Naive thymus-derived CD4-positive, alpha-beta T cell (primary cell): ENCODE results near the gene TAF3. TPM values are rescaled to one million over a fixed set of nuclear protein-coding genes. Genes with fewer than 3 reads are reported as not detected.
A peak's percentile ranks its signal among the peaks of the same experiment; 100 is the strongest.

Source experiments
- ATAC-seq: fragments of 150-1000 bp; cut with Tn5 transposase; 2 replicates; pipeline ENCODE4 v1.10.0; 2021; ENCODE audit warnings: mild to moderate bottlenecking, moderate library complexity
- CTCF ChIA-PET: fragments of 350-600 bp; sonication (Branson Sonifier 250); formaldehyde crosslinking; loops from one replicate; lab custom pipeline; 2021; ENCODE audit warnings: antibody characterized with exemption; lab: Charles Lee
- POLR2A ChIA-PET: fragments of 350-600 bp; sonication (Branson Sonifier 250); formaldehyde crosslinking; loops from one replicate; lab custom pipeline; 2021; ENCODE audit warnings: antibody characterized with exemption, inconsistent platforms; lab: Charles Lee
- DNase-seq, 9 donors: peaks; one replicate each; pipeline versions ENCODE4 v3.0.0 to v3.0.0-alpha.2; 2020 to 2022; ENCODE audit warnings: mixed read lengths in 1 of 9
- H3K27ac ChIP-seq: one replicate; pipeline ENCODE4 v1.7.0; 2013; ENCODE audit warnings: mild to moderate bottlenecking, low read depth, low read length, moderate library complexity
- H3K27me3 ChIP-seq, 2 donors: one replicate each; pipeline ENCODE4 v1.7.0; 2013; ENCODE audit warnings: low read length in 2 of 2, mild to moderate bottlenecking in 2 of 2, moderate library complexity in 2 of 2; ENCODE audit not compliant: control insufficient read depth in 2 of 2, insufficient read depth in 2 of 2
- H3K36me3 ChIP-seq, 3 experiments: 1 replicate in 2 of 3; 2 replicates in 1 of 3; pipeline ENCODE4 v1.7.0; 2013; ENCODE audit warnings: low read length in 3 of 3, mild to moderate bottlenecking in 3 of 3, moderate library complexity in 1 of 3; ENCODE audit not compliant: insufficient read depth in 3 of 3, control insufficient read depth in 2 of 3
- H3K4me1 ChIP-seq, 2 donors: one replicate each; pipeline ENCODE4 v1.7.0; 2013; ENCODE audit warnings: low read length in 2 of 2, mild to moderate bottlenecking in 2 of 2, moderate library complexity in 1 of 2; ENCODE audit not compliant: control insufficient read depth in 2 of 2, insufficient read depth in 2 of 2
- H3K4me3 ChIP-seq: 2 replicates; pipeline ENCODE4 v1.7.0; 2013; ENCODE audit warnings: mild to moderate bottlenecking, low read length
- H3K9me3 ChIP-seq, 3 experiments: 1 replicate in 2 of 3; 2 replicates in 1 of 3; pipeline ENCODE4 v1.7.0; 2013; ENCODE audit warnings: low read length in 3 of 3; ENCODE audit not compliant: control insufficient read depth in 2 of 3
- H3K27ac Mint-ChIP-seq, 9 donors: one replicate each; pipeline ENCODE4 v1.8.0; 2020 to 2022; ENCODE audit warnings: mixed read lengths in 9 of 9, mild to moderate bottlenecking in 8 of 9, moderate library complexity in 5 of 9, inconsistent platforms in 2 of 9
- H3K27me3 Mint-ChIP-seq, 5 donors: one replicate each; pipeline ENCODE4 v1.8.0; 2021 to 2022; ENCODE audit warnings: mixed read lengths in 5 of 5, mild to moderate bottlenecking in 1 of 5
- H3K36me3 Mint-ChIP-seq, 5 donors: one replicate each; pipeline ENCODE4 v1.8.0; 2020 to 2022; ENCODE audit warnings: mixed read lengths in 5 of 5, mild to moderate bottlenecking in 3 of 5, inconsistent platforms in 1 of 5
- H3K4me1 Mint-ChIP-seq, 7 donors: one replicate each; pipeline ENCODE4 v1.8.0; 2020 to 2022; ENCODE audit warnings: mixed read lengths in 7 of 7, mild to moderate bottlenecking in 3 of 7, inconsistent platforms in 1 of 7
- H3K4me3 Mint-ChIP-seq, 10 donors: one replicate each; pipeline ENCODE4 v1.8.0; 2020 to 2022; ENCODE audit warnings: mild to moderate bottlenecking in 10 of 10, mixed read lengths in 10 of 10, moderate library complexity in 6 of 10, inconsistent platforms in 2 of 10
- H3K9me3 Mint-ChIP-seq, 11 donors: one replicate each; pipeline ENCODE4 v1.8.0; 2020 to 2022; ENCODE audit warnings: mixed read lengths in 11 of 11, mild to moderate bottlenecking in 4 of 11, inconsistent platforms in 1 of 11, moderate library complexity in 1 of 11
- intact Hi-C, 2 donors: fragments of 100-400 bp; cut with micrococcal nuclease; formaldehyde crosslinking; loops; one replicate each; pipeline ENCODE4 v1.15.1; 2023
- polyA plus RNA-seq, 2 donors: library from polyadenylated mRNA; unstranded; fragments of 300-500 nt; fragmentation: Illumina TruSeq; gene quantifications; one replicate each; pipeline ENCODE4 v1.2.3, GENCODE V29; 2021
- total RNA-seq, 6 experiments: library from RNA in 5 of 6; stranded (reverse) in 5 of 6; gene quantifications; 1 replicate in 5 of 6; 2 replicates in 1 of 6; pipeline ENCODE4 v1.2.3 and lab custom pipeline; 2021 to 2026

The TAF3 gene
- total and polyA plus RNA-seq, 7 experiments from 2014 or later = 12.2 to 23.9 (median 18.8) TPM

DNA sequence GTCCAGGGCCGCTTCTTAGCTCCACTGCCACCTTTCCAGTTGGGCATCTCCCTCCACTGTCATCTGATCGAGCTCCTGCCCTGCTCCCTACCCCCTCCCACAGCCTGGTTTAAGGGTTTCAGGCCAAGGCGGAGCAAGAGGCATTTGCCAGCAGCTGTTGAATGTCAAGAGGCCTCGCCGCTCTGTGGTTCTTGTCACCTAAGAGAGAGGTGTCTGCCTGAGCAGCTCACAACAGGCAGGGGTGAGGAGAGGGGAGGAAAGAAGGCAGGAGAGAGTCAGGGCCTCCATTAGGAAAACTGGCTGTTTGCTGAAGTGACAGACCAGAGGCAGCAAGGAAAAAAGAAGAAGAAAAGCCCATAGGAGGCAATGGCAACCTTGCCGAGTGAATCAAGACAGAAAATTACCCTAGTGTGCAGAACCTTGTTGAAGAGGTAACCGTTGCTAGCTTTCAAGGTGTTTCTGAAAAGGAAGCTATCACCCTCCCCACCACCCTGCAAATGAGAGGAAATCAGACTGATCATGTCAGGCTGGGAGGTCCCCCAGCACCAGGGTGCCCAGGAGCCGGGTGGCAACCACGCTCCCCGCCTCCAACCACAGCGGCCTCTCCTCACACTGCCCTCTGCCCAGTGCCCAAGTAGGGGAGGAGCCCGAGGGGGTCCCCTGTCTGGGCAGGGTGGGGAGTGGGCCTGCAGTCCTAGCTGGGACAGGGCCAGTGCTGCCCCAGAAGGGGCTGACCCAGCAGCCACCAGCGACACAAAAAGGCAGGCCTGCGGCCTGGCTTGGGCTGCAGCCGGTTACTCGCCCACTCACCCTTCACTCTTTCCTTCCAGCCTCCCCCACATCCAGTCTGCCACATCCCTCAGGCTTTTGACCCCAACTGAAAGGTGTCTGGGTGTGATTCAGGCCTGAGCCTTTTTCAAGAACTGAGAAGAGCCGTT, 243.2 kb downstream of the TAF3 start:
- ATAC-seq = peak; percentile 74
- peak overlapping the region; percentile 87 to 100 (median 94) for H3K4me3 Mint-ChIP-seq
- H3K27me3 ChIP-seq = no peaks in the 10 kb centered on the region
- peak overlapping the region; percentile 51 for H3K4me3 ChIP-seq
- peaks cover 21 to 45% (median 24%) of the 10 kb centered on the region in 3 experiments for H3K36me3 ChIP-seq
- DNase-seq = peak; percentile 20 to 74 (median 63)
- ChIA-PET CTCF (interaction anchor here (0.6 to 2.3 kb wide), 3 partner anchors 9 to 19 kb away, joined by 3 to 10 read pairs (median 3); no protein-coding TSS in a partner anchor), POLR2A (interaction anchor here (0.6 to 3.9 kb wide), 15 partner anchors 7 to 1034 kb away, joined by 3 to 23 read pairs (median 4); partner anchors contain the start of gene GATA3)
- H3K4me1 ChIP-seq = peaks cover 60 to 75% of the 10 kb centered on the region in 2 donors
- H3K9me3 ChIP-seq = no peaks in the 10 kb centered on the region
- H3K9me3 Mint-ChIP-seq = peaks cover 0 to 4% (median 0%) of the 10 kb centered on the region in 11 donors
- H3K27ac Mint-ChIP-seq = peak overlapping the region; percentile 88 to 99 (median 95)
- intact Hi-C loops = loop anchor here (1.0 to 2.0 kb wide), 6 partner anchors 8 to 343 kb away; no protein-coding TSS in a partner anchor
- H3K4me1 Mint-ChIP-seq = peaks cover 67 to 92% (median 89%) of the 10 kb centered on the region in 7 donors
- H3K36me3 Mint-ChIP-seq = peaks cover 13 to 91% (median 29%) of the 10 kb centered on the region in 5 donors
- H3K27ac ChIP-seq = peak overlapping the region; percentile 82
- peaks cover 0 to 6% (median 0%) of the 10 kb centered on the region in 5 donors for H3K27me3 Mint-ChIP-seq

DNA sequence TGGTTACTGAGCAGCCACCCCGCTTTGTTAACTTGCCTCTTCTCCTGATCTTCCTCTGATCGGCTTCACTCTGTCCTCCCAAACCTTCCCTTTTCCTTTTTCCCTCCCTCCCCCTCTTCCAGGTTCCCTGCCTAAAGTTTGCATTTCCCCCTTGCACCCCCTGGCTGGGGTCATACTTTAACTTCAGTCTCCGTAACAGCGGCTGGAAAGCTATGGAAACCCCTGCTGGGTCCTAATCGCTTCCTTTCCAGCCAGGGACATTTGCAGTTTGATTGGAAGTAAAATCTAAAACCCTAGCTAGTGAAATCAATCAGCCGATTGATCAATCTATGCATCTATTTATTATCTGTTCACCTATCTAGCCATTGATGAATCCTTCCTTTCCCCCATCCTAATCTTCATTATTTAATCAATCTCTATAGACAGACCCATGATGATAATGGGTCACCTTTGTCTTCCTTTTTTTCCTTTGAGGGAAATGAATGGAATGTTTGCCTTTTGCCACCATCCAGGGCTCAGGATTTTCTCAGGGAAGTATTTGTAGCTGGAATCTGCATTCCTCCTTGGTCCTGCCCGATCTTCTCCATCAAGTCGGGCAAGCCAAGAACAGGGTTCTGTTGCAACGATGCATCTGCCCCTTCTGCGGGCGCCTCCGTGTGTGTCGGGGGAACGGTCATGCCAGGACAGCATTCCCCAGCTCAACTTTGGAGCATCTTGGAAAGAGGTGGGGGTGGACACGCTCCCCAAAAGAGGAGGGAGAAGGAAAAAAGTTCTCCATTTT, 245.0 kb downstream of the TAF3 start:
- Histone ChIP-seq H3K9me3 (no peaks in the 10 kb centered on the region), H3K4me3 (no peak overlapping the region), H3K36me3 (peaks cover 24 to 60% (median 31%) of the 10 kb centered on the region in 3 experiments), H3K27me3 (no peaks in the 10 kb centered on the region), H3K27ac (peak overlapping the region; percentile 82), H3K4me1 (peaks cover 64 to 83% of the 10 kb centered on the region in 2 donors)
- H3K36me3 Mint-ChIP-seq = peaks cover 13 to 87% (median 42%) of the 10 kb centered on the region in 5 donors
- H3K9me3 Mint-ChIP-seq = peaks cover 0 to 4% (median 0%) of the 10 kb centered on the region in 11 donors
- peak overlapping the region in 9 of 10 donors; percentile 48 to 93 (median 64) for H3K4me3 Mint-ChIP-seq
- CTCF ChIA-PET = interaction anchor here (0.8 kb wide), 1 partner anchor 381 kb away, joined by 3 read pairs; no protein-coding TSS in a partner anchor
- peaks cover 63 to 97% (median 93%) of the 10 kb centered on the region in 7 donors for H3K4me1 Mint-ChIP-seq
- H3K27me3 Mint-ChIP-seq = peaks cover 0 to 6% (median 0%) of the 10 kb centered on the region in 5 donors
- peak overlapping the region; percentile 88 to 99 (median 95) for H3K27ac Mint-ChIP-seq
- no peak for DNase-seq
- no peak for ATAC-seq
- POLR2A ChIA-PET = interaction anchor here (0.6 to 3.9 kb wide), 5 partner anchors 8 to 1146 kb away, joined by 3 to 23 read pairs (median 3); partner anchors contain the start of gene GATA3
- intact Hi-C loops = no loop called here

- ATAC-seq (no peak), DNase-seq (no peak)
- Mint-ChIP-seq H3K36me3 (peaks cover 16 to 85% (median 42%) of the 10 kb centered on the region in 5 donors), H3K27me3 (peaks cover 0 to 6% (median 0%) of the 10 kb centered on the region in 5 donors), H3K9me3 (peaks cover 0 to 4% (median 0%) of the 10 kb centered on the region in 11 donors), H3K4me3 (peak overlapping the region in 5 of 10 donors; percentile 12 to 53 (median 40)), H3K4me1 (peaks cover 61 to 97% (median 92%) of the 10 kb centered on the region in 7 donors), H3K27ac (peak overlapping the region in 6 of 9 donors; percentile 25 to 99 (median 67))
- intact Hi-C loops = no loop called here
- H3K36me3 ChIP-seq = peaks cover 20 to 61% (median 31%) of the 10 kb centered on the region in 3 experiments
- H3K9me3 ChIP-seq = no peaks in the 10 kb centered on the region
- ChIA-PET POLR2A (interaction anchor here (0.6 to 1.1 kb wide), 3 partner anchors 10 to 378 kb away, joined by 3 read pairs; partner anchors contain the start of gene GATA3), CTCF (no interaction called here)
- peaks cover 66 to 89% of the 10 kb centered on the region in 2 donors for H3K4me1 ChIP-seq
- H3K27me3 ChIP-seq = no peaks in the 10 kb centered on the region
- no peak overlapping the region for H3K27ac ChIP-seq
- H3K4me3 ChIP-seq = no peak overlapping the region
Measured at GRCh38 chr10:8063935-8064334, 245.6 kb downstream of the TAF3 start.

- H3K4me3 ChIP-seq = no peak overlapping the region
- no peak overlapping the region for H3K27ac ChIP-seq
- H3K9me3 ChIP-seq = no peaks in the 10 kb centered on the region
- peaks cover 22 to 66% (median 35%) of the 10 kb centered on the region in 3 experiments for H3K36me3 ChIP-seq
- Mint-ChIP-seq H3K36me3 (peaks cover 21 to 85% (median 46%) of the 10 kb centered on the region in 5 donors), H3K4me1 (peaks cover 61 to 97% (median 92%) of the 10 kb centered on the region in 7 donors), H3K27me3 (peaks cover 0 to 6% (median 0%) of the 10 kb centered on the region in 5 donors), H3K4me3 (peak overlapping the region in 5 of 10 donors; percentile 12 to 53 (median 32)), H3K9me3 (peaks cover 0 to 4% (median 0%) of the 10 kb centered on the region in 11 donors), H3K27ac (peak overlapping the region in 7 of 9 donors; percentile 25 to 99 (median 51))
- H3K27me3 ChIP-seq = no peaks in the 10 kb centered on the region
- CTCF ChIA-PET = interaction anchor here (0.6 kb wide), 1 partner anchor 279 kb away, joined by 3 read pairs; no protein-coding TSS in a partner anchor
- no peak for DNase-seq
- POLR2A ChIA-PET = interaction anchor here (0.6 to 1.1 kb wide), 4 partner anchors 10 to 378 kb away, joined by 3 read pairs; partner anchors contain the start of gene GATA3
- ATAC-seq = no peak
- peaks cover 61 to 89% of the 10 kb centered on the region in 2 donors for H3K4me1 ChIP-seq
- intact Hi-C loops = no loop called here
Measured at GRCh38 chr10:8064436-8064835, 246.1 kb downstream of the TAF3 start.

- H3K9me3 Mint-ChIP-seq = no peaks in the 10 kb centered on the region
- CTCF ChIA-PET = no interaction called here
- intact Hi-C loops = no loop called here
- peaks cover 25 to 82% (median 53%) of the 10 kb centered on the region in 5 donors for H3K36me3 Mint-ChIP-seq
- no peaks in the 10 kb centered on the region for H3K27me3 Mint-ChIP-seq
- Histone ChIP-seq H3K4me1 (peaks cover 53 to 82% of the 10 kb centered on the region in 2 donors), H3K9me3 (no peaks in the 10 kb centered on the region), H3K27ac (no peak overlapping the region), H3K4me3 (no peak overlapping the region), H3K36me3 (peaks cover 29 to 79% (median 42%) of the 10 kb centered on the region in 3 experiments), H3K27me3 (no peaks in the 10 kb centered on the region)
- H3K4me3 Mint-ChIP-seq = peak overlapping the region in 7 of 10 donors; percentile 13 to 61 (median 41)
- H3K27ac Mint-ChIP-seq = peak overlapping the region in 5 of 9 donors; percentile 52 to 82 (median 68)
- DNase-seq (no peak), ATAC-seq (no peak)
- POLR2A ChIA-PET = no interaction called here
- peaks cover 53 to 97% (median 86%) of the 10 kb centered on the region in 7 donors for H3K4me1 Mint-ChIP-seq
Measured at GRCh38 chr10:8065651-8066050, 247.3 kb downstream of the TAF3 start.
